ENCODE data around the gene ST8SIA2. TPM values are rescaled to one million over a fixed set of nuclear protein-coding genes. Genes with fewer than 3 reads are reported as not detected.
"Not testable (repeated sequence)": the region's sequence is repeated elsewhere in the genome, so short reads cannot be mapped to it uniquely, and the experiment has no call there.

Gene ST8SIA2
- total RNA-seq, 4 donors from 2014 or later, result not detected

- ATAC-seq (ENCODE audit: low FRiP score) (no peak), DNase-seq (ENCODE audit: low spot score) (no peak)
- TF ChIP-seq CTCF (IDR thresholded peaks at IDR 0.05), result no peak
Measured at GRCh38 chr15:92471288-92471687, 77.6 kb downstream of the ST8SIA2 start.

GRCh38 chr15:92473756-92474155 is 80.1 kb downstream of the ST8SIA2 start:
- TF ChIP-seq CTCF (IDR thresholded peaks at IDR 0.05), result no peak
- DNase-seq (ENCODE audit: low spot score), result no peak

GRCh38 chr15:92479730-92480129 is 86.0 kb downstream of the ST8SIA2 start:
- not testable (repeated sequence) for DNase-seq (ENCODE audit: low spot score); ATAC-seq (ENCODE audit: low FRiP score)

More at GRCh38 chr15:92473756-92474155, 80.1 kb downstream of the ST8SIA2 start:
- no peak for ATAC-seq (ENCODE audit: low FRiP score)

- no peak for TF ChIP-seq CTCF (IDR thresholded peaks at IDR 0.05)
- DNase-seq (ENCODE audit: low spot score), result no peak
- ATAC-seq (ENCODE audit: low FRiP score), result no peak
Measured at GRCh38 chr15:92480361-92480760, 86.7 kb downstream of the ST8SIA2 start.

GRCh38 chr15:92485441-92485840 is 91.8 kb downstream of the ST8SIA2 start:
- ATAC-seq (ENCODE audit: low FRiP score), result no peak
- no peak for TF ChIP-seq CTCF (IDR thresholded peaks at IDR 0.05)
- no peak for DNase-seq (ENCODE audit: low spot score)

- DNase-seq (ENCODE audit: low spot score) (no peak), ATAC-seq (ENCODE audit: low FRiP score) (no peak)
- no peak for TF ChIP-seq CTCF (IDR thresholded peaks at IDR 0.05)
Measured at GRCh38 chr15:92492551-92493115, 99.0 kb downstream of the ST8SIA2 start.

- ATAC-seq (ENCODE audit: low FRiP score) (no peak), DNase-seq (ENCODE audit: low spot score) (no peak)
- no peak for TF ChIP-seq CTCF (IDR thresholded peaks at IDR 0.05)
Measured at GRCh38 chr15:92494806-92495336, 101.2 kb downstream of the ST8SIA2 start.

Measured in omental fat pad (tissue), 4 donors.